ENCODE results near the gene EDAR. TPM values are rescaled to one million over a fixed set of nuclear protein-coding genes. Genes with fewer than 3 reads are reported as not detected.
A peak's percentile ranks its signal among the peaks of the same experiment; 100 is the strongest.

EDAR gene
- total and polyA plus RNA-seq, 2 experiments from 2014 or later, result not detected

DNA sequence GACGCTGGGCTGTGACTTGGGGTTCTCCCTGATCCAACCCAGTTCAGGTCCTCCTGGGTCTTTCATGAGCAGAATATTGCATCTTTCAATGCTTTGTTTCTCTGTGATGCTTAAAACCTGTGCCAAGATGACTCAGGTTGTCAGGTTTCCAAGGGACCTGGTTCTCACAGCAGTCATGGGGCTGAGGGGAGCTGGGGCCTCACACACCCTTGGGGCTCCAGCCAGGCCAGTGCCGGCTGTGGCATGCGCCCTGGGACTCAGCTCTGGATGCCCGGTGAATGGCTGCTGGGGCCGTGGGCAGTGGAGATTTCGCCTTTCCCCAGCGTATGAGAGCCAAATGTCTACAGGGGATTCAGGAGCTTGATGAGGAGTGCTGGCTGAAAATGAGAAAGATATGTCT is 29.6 kb downstream of the EDAR start:
- Histone ChIP-seq H3K27ac (no peak overlapping the region), H3K36me3 (no peaks in the 10 kb centered on the region), H3K27me3 (no peaks in the 10 kb centered on the region), H3K9me3 (ENCODE audit: low read depth) (no peaks in the 10 kb centered on the region), H3K4me3 (no peak overlapping the region), H3K4me1 (ENCODE audit: low read depth) (peaks cover 25% of the 10 kb centered on the region)
- no peak for DNase-seq (ENCODE audit: low read depth in 1 of 2, low spot score in 1 of 2)
- TF ChIP-seq, protein P1, sequence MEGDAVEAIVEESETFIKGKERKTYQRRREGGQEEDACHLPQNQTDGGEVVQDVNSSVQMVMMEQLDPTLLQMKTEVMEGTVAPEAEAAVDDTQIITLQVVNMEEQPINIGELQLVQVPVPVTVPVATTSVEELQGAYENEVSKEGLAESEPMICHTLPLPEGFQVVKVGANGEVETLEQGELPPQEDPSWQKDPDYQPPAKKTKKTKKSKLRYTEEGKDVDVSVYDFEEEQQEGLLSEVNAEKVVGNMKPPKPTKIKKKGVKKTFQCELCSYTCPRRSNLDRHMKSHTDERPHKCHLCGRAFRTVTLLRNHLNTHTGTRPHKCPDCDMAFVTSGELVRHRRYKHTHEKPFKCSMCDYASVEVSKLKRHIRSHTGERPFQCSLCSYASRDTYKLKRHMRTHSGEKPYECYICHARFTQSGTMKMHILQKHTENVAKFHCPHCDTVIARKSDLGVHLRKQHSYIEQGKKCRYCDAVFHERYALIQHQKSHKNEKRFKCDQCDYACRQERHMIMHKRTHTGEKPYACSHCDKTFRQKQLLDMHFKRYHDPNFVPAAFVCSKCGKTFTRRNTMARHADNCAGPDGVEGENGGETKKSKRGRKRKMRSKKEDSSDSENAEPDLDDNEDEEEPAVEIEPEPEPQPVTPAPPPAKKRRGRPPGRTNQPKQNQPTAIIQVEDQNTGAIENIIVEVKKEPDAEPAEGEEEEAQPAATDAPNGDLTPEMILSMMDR (IDR thresholded peaks at IDR 0.05; ENCODE audit: low read depth, low read length), result no peak

- Histone ChIP-seq H3K27me3 (no peaks in the 10 kb centered on the region), H3K36me3 (no peaks in the 10 kb centered on the region)
- TF ChIP-seq, protein P1 (IDR thresholded peaks at IDR 0.05; ENCODE audit: low read depth, low read length), result no peak
Observed at GRCh38 chr2:108958632-108959341, 30.2 kb downstream of the EDAR start.

DNA sequence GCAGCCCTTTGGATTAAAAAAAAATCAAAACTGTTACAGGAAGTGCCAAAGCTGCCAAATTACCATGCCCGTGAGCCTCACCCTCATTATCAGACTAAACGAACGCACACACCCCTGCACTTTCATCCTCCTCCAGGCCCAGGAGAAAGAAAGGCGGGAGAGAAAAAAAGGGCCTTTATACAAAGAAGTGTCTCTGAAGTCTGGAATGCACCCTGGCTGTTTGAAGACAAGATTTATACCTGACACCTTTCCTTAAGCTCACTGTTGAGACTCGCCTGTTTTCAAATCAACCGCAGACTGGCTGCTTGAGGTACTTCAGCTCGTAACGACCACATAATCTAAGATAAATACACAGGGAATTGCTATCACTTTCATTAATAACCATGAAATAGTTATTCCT is 31.0 kb downstream of the EDAR start:
- no peak overlapping the region for H3K4me3 ChIP-seq
- no peak for DNase-seq (ENCODE audit: low read depth in 1 of 2, low spot score in 1 of 2)
- no peaks in the 10 kb centered on the region for H3K9me3 ChIP-seq (ENCODE audit: low read depth)
- H3K36me3 ChIP-seq, result no peaks in the 10 kb centered on the region
- TF ChIP-seq, protein P1 (IDR thresholded peaks at IDR 0.05; ENCODE audit: low read depth, low read length), result no peak
- H3K27me3 ChIP-seq, result no peaks in the 10 kb centered on the region
- H3K4me1 ChIP-seq (ENCODE audit: low read depth), result peaks cover 25% of the 10 kb centered on the region
- H3K27ac ChIP-seq, result peak overlapping the region; percentile 79

More at GRCh38 chr2:108958632-108959341, 30.2 kb downstream of the EDAR start:
- no peaks in the 10 kb centered on the region for H3K9me3 ChIP-seq (ENCODE audit: low read depth)
- H3K4me3 ChIP-seq, result no peak overlapping the region
- H3K27ac ChIP-seq, result peak overlapping the region; percentile 79
- DNase-seq (ENCODE audit: low read depth in 1 of 2, low spot score in 1 of 2), result peak in 1 of 2 donors; percentile 75
- H3K4me1 ChIP-seq (ENCODE audit: low read depth), result peaks cover 25% of the 10 kb centered on the region

DNA sequence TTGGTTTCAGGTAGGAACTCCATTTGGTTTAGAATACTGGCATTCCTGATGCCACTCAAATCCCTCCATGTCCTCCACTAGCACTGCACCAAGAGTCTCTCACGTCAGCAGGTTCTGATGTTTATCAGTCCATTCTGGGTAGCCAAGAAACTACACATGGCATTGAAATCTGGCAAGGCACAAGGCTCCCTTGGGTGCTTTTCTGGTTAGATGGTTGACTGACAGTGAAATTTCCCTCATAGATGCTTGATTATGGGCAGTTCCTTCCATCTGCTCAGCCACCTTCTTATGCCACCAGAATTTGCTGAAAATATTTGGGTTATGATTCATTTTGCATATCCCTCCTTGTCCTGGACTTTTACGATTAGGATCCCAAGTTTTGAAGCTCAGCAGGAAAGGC is 32.6 kb downstream of the EDAR start:
- Histone ChIP-seq H3K4me1 (ENCODE audit: low read depth) (peaks cover 25% of the 10 kb centered on the region), H3K27ac (no peak overlapping the region), H3K27me3 (no peaks in the 10 kb centered on the region), H3K9me3 (ENCODE audit: low read depth) (no peaks in the 10 kb centered on the region), H3K36me3 (no peaks in the 10 kb centered on the region), H3K4me3 (no peak overlapping the region)
- no peak for DNase-seq (ENCODE audit: low read depth in 1 of 2, low spot score in 1 of 2)
- TF ChIP-seq, protein P1 (IDR thresholded peaks at IDR 0.05; ENCODE audit: low read depth, low read length), result no peak

DNA sequence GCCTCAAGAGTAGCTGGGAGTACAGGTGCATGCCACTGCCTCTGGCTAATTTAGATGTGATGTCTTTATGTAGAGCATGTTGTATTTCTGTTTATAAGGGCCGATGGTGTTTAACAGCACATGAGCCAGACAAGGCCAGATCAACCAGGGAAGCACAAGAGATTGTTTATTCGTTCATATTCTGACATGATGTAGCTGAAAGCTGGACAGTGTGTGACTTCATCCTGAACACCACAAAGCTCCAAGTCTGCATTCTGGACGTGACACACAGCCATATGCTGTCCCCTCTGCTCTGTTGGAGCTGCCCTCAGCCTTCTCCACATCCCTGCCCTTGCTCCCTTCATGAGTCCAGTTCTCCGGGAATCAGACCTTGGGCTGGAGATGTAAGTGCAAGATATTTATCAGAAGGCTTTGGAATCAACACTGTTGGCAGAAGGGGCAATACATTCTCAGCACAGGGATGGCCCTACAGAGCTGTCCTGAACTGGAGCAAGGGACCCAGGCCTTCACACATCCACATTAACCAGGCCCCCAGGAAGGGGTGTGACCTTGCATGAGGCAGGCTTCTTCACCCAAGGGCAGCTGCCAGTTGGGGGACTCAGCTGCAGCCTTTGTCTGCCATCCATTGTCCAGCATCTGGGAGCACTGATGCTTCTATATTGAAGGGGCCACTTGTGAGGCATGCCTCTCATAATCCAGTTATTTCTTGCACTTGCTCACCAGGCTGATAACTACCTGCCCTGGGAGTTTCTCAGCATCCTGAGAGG is 38.5 kb downstream of the EDAR start:
- H3K36me3 ChIP-seq, result no peaks in the 10 kb centered on the region
- no peaks in the 10 kb centered on the region for H3K4me1 ChIP-seq (ENCODE audit: low read depth)
- H3K4me3 ChIP-seq, result no peak overlapping the region
- TF ChIP-seq, protein P1 (IDR thresholded peaks at IDR 0.05; ENCODE audit: low read depth, low read length), result no peak
- no peaks in the 10 kb centered on the region for H3K9me3 ChIP-seq (ENCODE audit: low read depth)
- DNase-seq (ENCODE audit: low read depth in 1 of 2, low spot score in 1 of 2), result no peak
- H3K27ac ChIP-seq, result no peak overlapping the region
- H3K27me3 ChIP-seq, result no peaks in the 10 kb centered on the region
